Stimulated activated CD8-positive, alpha-beta memory T cell treated with anti-CD3 and anti-CD28 coated beads, Interleukin-12 subunit alpha, Interleukin-12 subunit beta, amount 100 ng/mL, for 4 hours (primary cell): ENCODE measurements around the gene HAGH.

ENCODE experiments used
- DNase-seq: peaks from one replicate; pipeline ENCODE4 v3.0.0-alpha.2; 2020; ENCODE audit warnings: low read depth

HAGH gene

GRCh38 chr16:1762196-1762878 is 64.3 kb downstream of the HAGH start:
- DNase-seq = no peak

- no peak for DNase-seq
Measured at GRCh38 chr16:1761751-1762150, 64.9 kb downstream of the HAGH start.

- no peak for DNase-seq
Measured at GRCh38 chr16:1760911-1761310, 65.7 kb downstream of the HAGH start.

GRCh38 chr16:1759511-1759910 is 67.1 kb downstream of the HAGH start:
- no peak for DNase-seq

GRCh38 chr16:1758923-1759322 is 67.7 kb downstream of the HAGH start:
- no peak for DNase-seq

- no peak for DNase-seq
Measured at GRCh38 chr16:1757714-1758461, 68.7 kb downstream of the HAGH start.
